GM19239 (cell line): Measurements from ENCODE around the gene CBARP.
"Not testable (repeated sequence)": the region's sequence is repeated elsewhere in the genome, so short reads cannot be mapped to it uniquely, and the experiment has no call there.

Source experiments
- DNase-seq: peaks from one replicate; pipeline ENCODE4 v3.0.0; 2011; ENCODE audit warnings: low spot score; ENCODE audit not compliant: insufficient read length
- FAIRE-seq: peaks from 2 replicates; lab custom pipeline; 2011; peaks lifted over from hg19 to GRCh38; lab: Jason Lieb, UNC

The CBARP gene

GRCh38 chr19:1254530-1255185, 16.9 kb upstream of the CBARP start:
- DNase-seq = no peak

GRCh38 chr19:1254081-1254527, 16.3 kb upstream of the CBARP start:
- FAIRE-seq (no peak), DNase-seq (no peak)

More at GRCh38 chr19:1254530-1255185, 16.9 kb upstream of the CBARP start:
- no peak for FAIRE-seq

GRCh38 chr19:1253514-1254080, 15.8 kb upstream of the CBARP start:
- FAIRE-seq (no peak), DNase-seq (no peak)

DNA sequence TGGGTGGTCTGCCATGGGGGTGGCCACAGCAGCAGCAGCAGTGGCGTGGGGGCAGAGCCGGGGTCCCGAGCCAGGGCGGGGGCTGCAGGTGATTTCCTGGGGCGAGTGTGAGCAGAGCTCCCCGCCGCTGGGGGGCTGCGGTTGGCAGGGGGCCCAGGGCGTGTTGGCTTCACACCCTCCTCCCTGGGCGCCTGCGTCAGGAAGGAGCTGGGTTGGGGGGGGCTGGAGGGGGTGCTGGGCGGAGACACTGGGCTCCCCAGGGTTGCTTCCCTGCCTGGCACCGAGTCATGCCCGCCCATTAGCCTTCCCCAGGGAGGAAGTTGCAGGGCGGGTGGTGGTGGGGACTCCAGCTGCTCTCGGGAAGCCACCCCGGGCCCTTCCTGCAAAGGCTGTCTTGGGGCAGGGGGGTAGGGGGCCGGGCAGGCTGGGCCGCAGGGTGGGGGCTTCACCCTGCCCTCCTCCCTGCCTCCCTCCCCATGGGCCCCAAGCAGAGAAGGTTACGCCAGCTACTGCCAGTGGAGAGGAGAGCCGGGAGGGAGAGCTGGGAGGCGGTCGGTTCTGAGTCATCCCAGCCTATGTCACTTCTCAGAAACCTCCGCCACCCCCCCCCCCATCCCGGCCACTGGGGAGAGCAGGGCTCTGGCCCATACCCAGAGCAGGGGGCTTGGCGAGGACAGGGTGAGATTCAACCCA, 15.2 kb upstream of the CBARP start:
- DNase-seq = no peak
- peak; percentile 92 for FAIRE-seq

GRCh38 chr19:1252221-1252820, 14.5 kb upstream of the CBARP start:
- no peak for FAIRE-seq

DNA sequence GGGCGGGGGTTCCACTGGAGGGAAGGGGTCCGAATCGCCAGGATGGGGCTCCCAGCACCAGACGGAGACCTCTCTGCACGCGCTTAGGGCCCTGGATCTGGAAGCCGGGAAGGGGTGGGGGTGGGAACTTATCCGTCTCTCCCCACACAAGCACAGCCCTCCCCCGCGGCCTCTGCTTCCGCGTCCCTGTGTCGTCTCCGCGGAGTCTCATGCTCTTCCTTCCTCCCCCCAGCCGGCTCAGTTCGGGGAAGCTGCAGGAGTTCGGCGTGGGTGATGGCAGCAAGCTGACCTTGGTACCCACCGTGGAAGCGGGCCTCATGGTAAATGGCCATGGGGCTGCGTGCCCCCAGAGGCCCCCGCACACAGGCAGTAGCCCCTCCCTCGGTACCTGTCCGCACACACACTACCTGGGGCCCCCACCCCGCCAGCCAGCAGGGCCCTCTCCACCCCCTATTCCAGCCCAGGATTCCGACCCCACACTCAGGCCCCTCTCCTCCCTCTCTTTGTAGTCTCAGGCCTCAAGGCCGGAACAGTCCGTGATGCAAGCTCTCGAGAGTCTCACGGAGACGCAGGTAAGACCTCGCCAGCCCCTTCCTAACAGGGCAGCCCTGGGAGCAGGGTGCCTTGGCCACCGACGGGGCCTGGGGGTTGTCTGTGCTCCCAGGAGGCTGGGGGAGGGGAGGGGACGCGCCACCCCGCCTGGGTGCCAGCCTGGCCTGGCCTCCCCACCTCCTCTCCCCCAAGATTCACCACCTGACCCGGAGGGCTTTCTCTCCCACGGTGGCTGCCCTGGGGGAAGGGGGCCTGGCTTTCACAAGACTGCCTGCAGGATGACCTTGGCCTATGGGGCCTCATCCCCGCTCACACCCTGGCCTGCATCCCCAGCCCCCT, 13.8 kb upstream of the CBARP start:
- no peak for DNase-seq
- FAIRE-seq = peak; percentile 86

More at GRCh38 chr19:1252221-1252820, 14.5 kb upstream of the CBARP start:
- DNase-seq = no peak

DNA sequence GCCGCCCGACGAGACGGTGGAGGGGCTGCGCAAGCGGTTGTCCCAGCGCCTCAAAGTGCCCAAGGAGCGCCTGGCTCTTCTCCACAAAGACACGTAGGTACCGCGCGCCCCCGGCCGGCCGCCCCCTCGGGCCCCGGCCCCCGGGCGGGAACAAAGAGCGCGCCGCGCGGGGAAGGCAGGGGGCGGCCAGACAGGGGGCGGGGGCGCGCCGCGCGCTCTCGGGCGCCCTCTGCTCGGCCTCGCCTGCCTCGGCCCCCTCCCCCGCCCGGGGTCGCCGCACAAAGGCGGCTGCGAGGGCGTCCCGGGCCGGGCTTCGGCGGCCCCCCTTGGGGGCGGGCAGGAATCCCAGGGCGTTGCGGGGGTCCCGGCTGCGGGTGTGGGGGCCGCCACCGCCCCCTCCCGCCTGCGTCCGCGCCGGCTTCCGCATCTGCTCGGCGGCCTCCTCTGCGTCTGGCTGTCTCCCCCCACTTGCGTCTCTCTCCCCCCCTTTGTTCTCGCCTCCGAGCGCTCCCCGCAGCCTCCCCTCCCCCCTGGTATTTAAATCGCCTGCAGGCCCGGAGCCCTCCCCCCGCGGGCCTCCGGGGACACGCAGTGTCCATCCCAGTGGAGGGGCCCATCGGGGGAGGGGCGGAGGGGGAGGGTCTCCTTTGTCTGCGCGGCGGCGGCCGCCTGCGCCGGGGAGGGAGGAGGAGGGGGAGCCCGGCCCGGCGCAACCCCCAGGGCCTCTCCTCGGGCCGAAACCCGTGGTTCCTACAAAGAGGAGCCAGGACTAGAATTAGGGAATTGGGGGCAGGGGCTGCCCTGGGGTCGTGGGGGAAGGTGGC, 12.8 kb upstream of the CBARP start:
- no peak for FAIRE-seq
- DNase-seq = no peak

DNA sequence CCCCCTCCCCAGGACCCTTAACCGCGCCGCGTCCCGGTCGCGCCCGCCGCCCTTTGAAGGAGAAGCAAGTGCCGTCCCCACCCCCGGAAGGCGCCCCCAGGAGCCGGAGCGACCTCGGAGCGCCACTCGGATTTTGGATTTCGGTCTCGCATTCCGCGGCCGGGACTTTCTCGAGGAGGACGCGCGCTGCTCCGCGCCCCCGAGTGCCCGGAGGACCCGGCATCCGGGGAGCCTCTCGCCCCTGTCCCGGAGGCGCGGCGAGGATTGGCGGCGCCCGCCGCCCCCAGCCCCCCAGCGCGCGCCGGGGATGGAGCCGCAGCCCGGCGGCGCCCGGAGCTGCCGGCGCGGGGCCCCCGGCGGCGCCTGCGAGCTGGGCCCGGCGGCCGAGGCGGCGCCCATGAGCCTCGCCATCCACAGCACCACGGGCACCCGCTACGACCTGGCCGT, 12.2 kb upstream of the CBARP start:
- DNase-seq (no peak), FAIRE-seq (no peak)

DNA sequence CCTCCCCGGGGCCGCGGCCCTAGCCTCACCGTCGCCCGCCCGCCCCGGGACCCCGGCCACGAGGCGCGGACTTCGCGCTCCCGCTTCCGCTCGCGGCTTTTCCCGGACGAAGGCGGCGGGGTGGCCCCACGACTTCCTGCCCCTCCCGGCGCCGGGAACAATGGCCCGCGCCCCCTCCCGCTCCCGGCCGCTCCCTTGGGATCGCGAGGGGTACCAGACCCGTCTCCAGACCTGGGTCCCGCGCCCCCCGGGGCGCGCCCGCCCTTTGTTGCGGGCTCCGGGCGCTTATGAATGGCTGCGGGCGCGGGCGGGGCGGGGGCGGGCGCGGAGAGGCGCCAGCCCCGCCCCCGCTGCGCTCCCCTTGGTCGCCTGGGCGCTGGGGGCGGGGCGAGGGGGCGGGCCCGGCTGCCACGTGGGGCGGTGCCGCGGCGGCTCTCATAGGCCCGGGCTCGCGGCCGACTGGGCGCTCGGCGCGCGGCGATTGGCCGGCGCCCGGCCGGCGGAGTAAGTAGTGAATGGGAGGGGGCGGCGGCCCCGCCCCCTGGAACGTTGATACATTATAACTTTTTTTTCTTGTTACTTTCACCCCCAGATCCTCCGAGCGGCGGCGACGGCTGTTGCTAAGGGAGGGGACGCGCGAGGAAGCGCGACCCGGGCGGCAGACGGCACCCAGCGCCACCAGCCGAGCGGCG, 11.6 kb upstream of the CBARP start:
- DNase-seq = peak; percentile 96
- peak; percentile 57 for FAIRE-seq

DNA sequence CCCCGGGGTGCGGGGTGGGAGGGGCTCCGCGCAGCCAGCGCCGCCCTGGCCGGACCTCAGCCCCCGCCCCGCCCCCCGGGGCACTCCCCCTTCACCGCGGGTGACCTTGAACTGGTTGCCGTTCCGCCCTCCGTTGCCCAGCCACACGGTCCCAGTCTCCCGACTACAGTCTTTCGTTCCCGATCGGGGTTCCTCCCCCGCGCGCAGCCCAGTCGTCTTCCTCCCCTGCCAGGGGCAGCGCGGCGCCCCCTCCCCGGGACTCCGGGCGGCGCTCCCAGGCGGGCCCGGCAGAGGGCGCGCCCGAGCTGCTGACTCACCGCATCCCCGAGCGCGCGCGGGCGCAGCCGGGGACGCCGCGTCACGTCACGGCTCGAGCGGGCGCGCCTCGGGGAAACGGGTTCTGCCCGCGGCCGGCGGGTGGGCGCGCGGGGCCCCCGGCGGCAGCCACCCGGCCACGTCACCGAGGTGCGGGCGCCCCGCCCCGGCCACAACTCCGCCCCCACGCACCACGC, 11.0 kb upstream of the CBARP start:
- FAIRE-seq = no peak
- no peak for DNase-seq

GRCh38 chr19:1248139-1248785, 10.5 kb upstream of the CBARP start, which contains the start of gene MIDN:
MIDN (plus strand) TSS chr19:1248583; CDS start chr19:1250297, 1,714 bp downstream.
- DNase-seq = no peak
- FAIRE-seq = peak; percentile 56

GRCh38 chr19:1247748-1248138, 9.9 kb upstream of the CBARP start:
- no peak for DNase-seq
- no peak for FAIRE-seq

DNA sequence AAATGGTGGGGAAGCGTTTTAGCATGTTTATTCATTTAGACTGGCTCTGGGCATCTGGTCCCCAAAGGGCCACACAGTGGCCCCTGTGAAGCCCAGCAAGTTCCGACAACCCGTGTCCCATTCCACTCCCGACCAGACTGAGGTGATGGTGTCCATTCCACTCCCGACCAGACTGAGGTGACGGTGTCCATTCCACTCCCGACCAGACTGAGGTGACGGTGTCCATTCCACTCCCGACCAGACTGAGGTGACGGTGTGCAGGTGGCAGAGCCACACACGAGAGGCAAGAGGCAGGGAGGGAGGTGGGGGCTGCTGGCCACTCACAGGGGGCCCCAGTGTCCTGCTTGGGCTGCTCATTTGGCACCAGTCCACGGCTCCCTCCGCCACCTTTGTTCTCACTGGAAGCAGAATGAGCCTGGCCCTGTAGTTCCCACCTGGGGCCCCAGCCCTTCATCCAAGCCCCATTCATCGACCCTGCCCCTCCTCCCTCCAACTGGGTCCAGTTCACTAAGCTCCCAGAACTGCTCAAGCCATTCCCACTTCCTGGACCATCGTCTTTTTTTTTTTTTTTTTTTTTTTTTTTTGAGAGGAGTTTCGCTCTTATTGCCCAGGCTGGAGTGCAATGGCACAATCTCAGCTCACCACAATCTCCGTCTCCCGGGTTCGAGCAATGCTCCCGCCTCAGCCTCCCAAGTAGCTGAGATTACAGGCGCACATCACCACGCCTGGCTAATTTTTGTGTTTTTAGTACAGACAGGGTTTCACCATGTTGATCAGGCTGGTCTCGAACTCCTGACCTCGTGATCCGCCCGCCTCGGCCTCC, 8.7 kb upstream of the CBARP start:
- not testable (repeated sequence) for DNase-seq, FAIRE-seq

DNA sequence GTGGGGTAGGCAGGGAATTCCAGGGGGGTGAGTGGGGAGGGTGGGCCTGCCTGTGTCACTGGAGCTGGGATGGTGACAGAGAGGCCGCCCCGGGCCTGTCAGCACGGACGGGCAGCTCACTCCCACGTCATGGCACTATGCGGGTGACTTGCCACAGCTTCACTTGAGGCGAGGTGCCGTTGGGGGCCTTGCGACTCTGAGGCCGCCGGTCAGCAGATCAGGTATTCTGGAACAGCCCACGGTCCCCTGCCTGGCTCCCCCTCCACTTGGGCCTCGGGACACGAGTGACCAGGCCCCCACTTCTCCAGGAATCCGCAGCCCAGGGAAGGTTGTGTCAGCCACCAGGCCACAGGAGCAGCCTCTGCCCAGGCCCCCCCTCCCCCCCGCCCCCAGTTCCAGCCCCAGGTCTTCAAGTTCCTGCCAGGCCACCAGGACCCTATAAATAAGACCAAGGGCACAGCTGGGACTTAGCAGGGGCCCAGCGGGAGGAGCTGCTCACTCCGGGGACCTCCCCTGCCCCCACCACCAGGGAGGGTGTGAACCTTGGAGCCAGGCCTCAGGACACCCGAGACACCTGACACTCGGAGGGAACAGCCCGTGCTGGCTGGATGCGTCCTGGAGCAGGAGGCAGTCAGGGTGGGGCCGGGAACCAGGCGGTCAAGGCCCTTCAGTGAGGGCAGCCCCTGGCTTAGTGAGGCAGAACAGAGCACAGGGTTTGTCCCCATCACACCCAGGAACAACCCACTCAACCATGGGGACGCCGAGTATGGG, 7.9 kb upstream of the CBARP start:
- no peak for FAIRE-seq
- no peak for DNase-seq

- DNase-seq (no peak), FAIRE-seq (no peak)
Observed at GRCh38 chr19:1244693-1245451, 7.1 kb upstream of the CBARP start.
